IMR-90 (cell line): ENCODE measurements around the gene NEURL4. TPM values are rescaled to one million over a fixed set of nuclear protein-coding genes. Genes with fewer than 3 reads are reported as not detected.

Experiments used
- ATAC-seq: fragments of 200-7000 bp; cut with Tn5 transposase; 2 replicates; pipeline ENCODE4 v1.9.1; 2020; ENCODE audit warnings: low read depth, mild to moderate bottlenecking, moderate library complexity
- BruUV-seq: library from RNA; stranded (reverse); fragments of 400-500 nt; replicated peaks from 2 replicates; lab custom pipeline; 2021; lab: Mats Ljungman, UMichigan
- CTCF ChIA-PET: fragments of 300-600 bp; formaldehyde crosslinking; extraction: SDS; loops from one replicate; lab custom pipeline; 2021; ENCODE audit warnings: antibody characterized with exemption; lab: Yijun Ruan, JAX
- POLR2A ChIA-PET: fragments of 300-600 bp; sonication (Branson Sonifier 250); formaldehyde crosslinking; loops from one replicate; lab custom pipeline; 2022; ENCODE audit warnings: antibody characterized with exemption; ENCODE audit not compliant: unreplicated experiment; lab: Charles Lee
- DNase-seq: peaks from one replicate; pipeline ENCODE4 v3.0.0; 2013
- H2AFZ ChIP-seq: replicated peaks from 2 replicates; pipeline ENCODE3; 2013; ENCODE audit warnings: low read length, mild to moderate bottlenecking; ENCODE audit not compliant: poor library complexity
- H2AK5ac ChIP-seq: 2 replicates; pipeline ENCODE4 v1.6.1; 2013; ENCODE audit warnings: low read depth, low read length, inconsistent platforms
- H2AK9ac ChIP-seq: replicated peaks from 2 replicates; pipeline ENCODE3; 2013; ENCODE audit warnings: mild to moderate bottlenecking, low read depth, low read length, moderate library complexity; ENCODE audit not compliant: poor library complexity
- H2BK120ac ChIP-seq: 2 replicates; pipeline ENCODE4 v1.6.1; 2013; ENCODE audit warnings: low read depth, low read length, inconsistent platforms
- H2BK15ac ChIP-seq: 3 replicates; pipeline ENCODE4 v1.6.1; 2013; ENCODE audit warnings: low read depth, low read length, inconsistent platforms
- H2BK20ac ChIP-seq: 2 replicates; pipeline ENCODE4 v1.6.1; 2013; ENCODE audit warnings: low read depth, mild to moderate bottlenecking, inconsistent platforms, low read length, moderate library complexity
- H2BK5ac ChIP-seq: 2 replicates; pipeline ENCODE4 v1.6.1; 2013; ENCODE audit warnings: mild to moderate bottlenecking, low read depth, low read length, inconsistent platforms; ENCODE audit not compliant: poor library complexity, severe bottlenecking
- H3K14ac ChIP-seq: replicated peaks from 2 replicates; pipeline ENCODE4 v1.6.1; 2013; ENCODE audit warnings: low read depth, low read length, inconsistent platforms
- H3K18ac ChIP-seq: 2 replicates; pipeline ENCODE4 v1.6.1; 2013; ENCODE audit warnings: low read depth, low read length, control low read depth
- H3K23ac ChIP-seq: 2 replicates; pipeline ENCODE4 v1.6.1; 2013; ENCODE audit warnings: low read depth, low read length, inconsistent platforms
- H3K27ac ChIP-seq: 2 replicates; pipeline ENCODE4 v1.5.1; 2013; ENCODE audit warnings: mild to moderate bottlenecking, control low read depth, low read length; ENCODE audit not compliant: insufficient read depth
- H3K27me3 ChIP-seq: 2 replicates; pipeline ENCODE4 v1.6.1; 2013; ENCODE audit warnings: low read length; ENCODE audit not compliant: control insufficient read depth, insufficient read depth
- H3K36me3 ChIP-seq: 2 replicates; pipeline ENCODE4 v1.6.1; 2013; ENCODE audit warnings: low read length, mixed read lengths; ENCODE audit not compliant: control insufficient read depth, insufficient read depth
- H3K4ac ChIP-seq: 2 replicates; pipeline ENCODE4 v1.6.1; 2013; ENCODE audit warnings: low read depth, low read length, inconsistent platforms
- H3K4me1 ChIP-seq: 2 replicates; pipeline ENCODE4 v1.6.1; 2013; ENCODE audit warnings: low read length, mixed read lengths; ENCODE audit not compliant: control insufficient read depth, insufficient read depth
- H3K4me2 ChIP-seq: 2 replicates; pipeline ENCODE4 v1.6.1; 2013; ENCODE audit warnings: low read depth, mild to moderate bottlenecking, control low read depth, low read length, moderate library complexity
- H3K4me3 ChIP-seq: 2 replicates; pipeline ENCODE4 v1.5.1; 2013; ENCODE audit warnings: low read depth, mild to moderate bottlenecking, control low read depth, low read length, moderate library complexity; ENCODE audit not compliant: insufficient read depth
- H3K56ac ChIP-seq: 2 replicates; pipeline ENCODE4 v1.6.1; 2013; ENCODE audit warnings: low read length, inconsistent platforms; ENCODE audit not compliant: insufficient read depth; ENCODE audit errors: extremely low read depth
- H3K79me1 ChIP-seq, 2 experiments: 2 replicates each; pipeline ENCODE4 v1.6.1; 2013; ENCODE audit warnings: low read length in 2 of 2, inconsistent platforms in 1 of 2, low read depth in 1 of 2
- H3K9ac ChIP-seq: 2 replicates; pipeline ENCODE4 v1.6.1; 2013; ENCODE audit warnings: low read depth, low read length, control low read depth
- H3K9me1 ChIP-seq: 2 replicates; pipeline ENCODE4 v1.6.1; 2013; ENCODE audit warnings: low read length, inconsistent platforms; ENCODE audit not compliant: insufficient read depth
- H3K9me3 ChIP-seq: 2 replicates; pipeline ENCODE4 v1.6.1; 2013; ENCODE audit warnings: low read length; ENCODE audit not compliant: control insufficient read depth, insufficient read depth
- H4K20me1 ChIP-seq: 2 replicates; pipeline ENCODE4 v1.6.1; 2013; ENCODE audit warnings: low read length, inconsistent platforms; ENCODE audit not compliant: insufficient read depth
- H4K5ac ChIP-seq: 2 replicates; pipeline ENCODE4 v1.6.1; 2013; ENCODE audit warnings: mild to moderate bottlenecking, low read depth, low read length, control low read depth
- H4K8ac ChIP-seq, 2 experiments: 2 replicates each; pipeline ENCODE4 v1.6.1; 2013; ENCODE audit warnings: low read depth in 2 of 2, low read length in 2 of 2, control low read depth in 1 of 2, inconsistent platforms in 1 of 2
- H4K91ac ChIP-seq: 2 replicates; pipeline ENCODE4 v1.6.1; 2013; ENCODE audit warnings: low read depth, low read length, inconsistent platforms; ENCODE audit not compliant: insufficient read depth
- BHLHE40 ChIP-seq: fragments of 150-350 bp; IDR thresholded peaks from 2 replicates; pipeline ENCODE4 v1.6.1; 2016; ENCODE audit warnings: mild to moderate bottlenecking, low read depth, low read length
- MXI1 ChIP-seq: IDR thresholded peaks from 2 replicates; pipeline ENCODE4 v1.6.1; 2012; ENCODE audit warnings: low read depth, mild to moderate bottlenecking, low read length, moderate library complexity, borderline replicate concordance
- WGBS, 2 experiments: methylation state at CpG; one replicate each; pipeline versions ENCODE4 v1.1.5 to v1.1.7; 2013; ENCODE audit warnings: missing lambda C conversion rate in 2 of 2; ENCODE audit not compliant: insufficient read length in 1 of 2; ENCODE audit errors: extremely low coverage in 2 of 2; 5-methylcytosine and 5-hydroxymethylcytosine counted together
- dilution Hi-C: fragments of 300-500 bp; cut with HindIII; formaldehyde crosslinking; loops from one replicate; pipeline ENCODE4 v1.14.3; 2018; ENCODE audit warnings: low sequenced_read_pairs; ENCODE audit not compliant: unreplicated experiment
- in situ Hi-C: fragments of 300-500 bp; cut with MboI; formaldehyde crosslinking; loops from 3 replicates; pipeline ENCODE4 v1.14.3; 2019; ENCODE audit warnings: low sequenced_read_pairs, inconsistent platforms, mixed read lengths
- intact Hi-C: fragments of 100-400 bp; cut with micrococcal nuclease; formaldehyde crosslinking; loops from 2 replicates; pipeline ENCODE4 v1.10.0; 2022
- polyA plus RNA-seq, 3 experiments: library from polyadenylated mRNA; depleted of rRNA; stranded (reverse); fragments of >200 nt; gene quantifications; 2 replicates each; pipeline ENCODE4 v1.2.3, GENCODE V29; 2012; ENCODE audit warnings: low replicate concordance in 1 of 3
- total RNA-seq: library from RNA; depleted of rRNA; stranded (reverse); fragments of >200 nt; gene quantifications from 2 replicates; pipeline ENCODE4 v1.2.3, GENCODE V29; 2012

Gene NEURL4
- total and polyA plus RNA-seq, 2 of the 4 experiments (the other 2 are of a cell fraction), result 8.4 to 23.3 TPM

DNA sequence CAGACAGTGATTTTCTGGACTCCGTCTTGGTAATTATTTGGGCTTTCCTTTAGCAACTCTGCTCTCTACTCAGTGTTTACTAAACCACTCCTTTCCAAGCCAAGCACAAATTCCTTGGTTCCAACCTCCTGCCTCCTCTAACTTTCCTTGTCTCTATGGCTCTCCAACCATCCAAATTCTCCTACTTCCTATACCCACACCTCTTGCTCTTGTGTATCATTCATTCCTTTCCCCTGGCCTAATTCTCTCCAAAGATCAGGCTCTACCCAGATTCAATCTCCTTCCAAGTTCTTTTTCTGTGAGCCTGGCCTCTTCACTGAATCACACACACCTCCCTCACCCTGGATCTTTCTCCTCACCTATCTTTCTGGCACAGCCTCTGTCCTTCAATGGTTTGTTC, 1.1 kb downstream of the NEURL4 start:
- 100% methylated on average over 1 of the region's 1 CpG; no CpG with 5 or more reads in 1 of the 2 experiments for WGBS, 2 experiments
- Histone ChIP-seq H3K27ac (no peak overlapping the region), H3K4me1 (peaks cover 5% of the 10 kb centered on the region; the same call in 1 of the 2 replicates), H3K36me3 (peaks cover 27% of the 10 kb centered on the region), H2BK5ac (no peak overlapping the region), H3K18ac (no peak overlapping the region), H2AK9ac (no peak overlapping the region), H2BK15ac (no peak overlapping the region), H3K4me2 (peak overlapping the region; percentile 14; the same call in 1 of the 2 replicates), H3K9me3 (no peaks in the 10 kb centered on the region), H2AK5ac (no peak overlapping the region), H3K4me3 (no peak overlapping the region), H3K4ac (no peak overlapping the region), H2AFZ (no peak overlapping the region), H3K56ac (no peak overlapping the region), H3K27me3 (no peaks in the 10 kb centered on the region), H2BK20ac (no peak overlapping the region), H2BK120ac (no peak overlapping the region), H3K14ac (no peak overlapping the region), H4K20me1 (peaks cover 7% of the 10 kb centered on the region), H3K9ac (no peak overlapping the region), H3K9me1 (peaks cover 6% of the 10 kb centered on the region; the same call in 1 of the 2 replicates), H4K91ac (no peak overlapping the region), H3K23ac (peak overlapping the region; percentile 21; the same call in 1 of the 2 replicates), H4K8ac (no peak overlapping the region), H3K79me1 (peaks cover 10 to 29% of the 10 kb centered on the region in 2 experiments; a peak in 3 of 4 replicates), H4K5ac (no peak overlapping the region)
- no peak for DNase-seq
- ChIA-PET POLR2A (no interaction called here), CTCF (interaction anchor here (0.6 kb wide), 1 partner anchor 345 kb away, joined by 3 read pairs; no protein-coding TSS in a partner anchor)
- in situ Hi-C loops (no loop called here), intact Hi-C loops (loop anchor here (10.0 kb wide), 1 partner anchor 237 kb away; the partner anchor contains the start of gene SENP3), dilution Hi-C loops (no loop called here)
- TF ChIP-seq BHLHE40 (no peak), MXI1 (no peak)
- no TSS peak for BruUV-seq
- no peak for ATAC-seq
